Vagina (tissue), 2 donors: ENCODE measurements around the gene GAS7. TPM values are rescaled to one million over a fixed set of nuclear protein-coding genes. Genes with fewer than 3 reads are reported as not detected.

ENCODE experiments used
- DNase-seq, 2 donors: peaks; one replicate each; pipeline ENCODE4 v3.0.0-alpha.2; 2017; ENCODE audit errors: extremely low spot score in 2 of 2
- H3K27ac ChIP-seq: fragments of 200-600 bp; sonication (generic); one replicate; pipeline ENCODE4 v1.5.1; 2019
- H3K27me3 ChIP-seq: fragments of 200-600 bp; sonication (generic); one replicate; pipeline ENCODE4 v1.5.1; 2019
- H3K36me3 ChIP-seq, 2 donors: fragments of 200-600 bp; sonication (generic); one replicate each; pipeline ENCODE4 v1.5.1; 2017 to 2019
- H3K4me1 ChIP-seq: fragments of 200-600 bp; sonication (generic); one replicate; pipeline ENCODE4 v1.5.1; 2019
- H3K4me3 ChIP-seq, 2 donors: fragments of 200-600 bp; sonication (generic); 1 replicate in 1 of 2; 2 replicates in 1 of 2; pipeline ENCODE4 v1.5.1; 2016 to 2019
- H3K9me3 ChIP-seq: fragments of 200-600 bp; sonication (generic); one replicate; pipeline ENCODE4 v1.5.1; 2019
- POLR2A ChIP-seq, 2 donors: fragments of 450-650 bp; IDR thresholded peaks; one replicate each; pipeline ENCODE4 v1.6.1; 2017; ENCODE audit warnings: antibody characterized with exemption in 2 of 2, mild to moderate bottlenecking in 2 of 2, moderate library complexity in 2 of 2
- POLR2AphosphoS5 ChIP-seq, 2 donors: sonication (generic); formaldehyde crosslinking; IDR thresholded peaks; one replicate each; pipeline ENCODE4 v1.9.0; 2017; ENCODE audit warnings: antibody characterized with exemption in 2 of 2, mild to moderate bottlenecking in 2 of 2, low read depth in 1 of 2; ENCODE audit not compliant: insufficient read depth in 1 of 2
- intact Hi-C: fragments of 100-400 bp; cut with DNase I; formaldehyde crosslinking; loops from one replicate; pipeline ENCODE4 v1.15.1; 2023
- total RNA-seq: library from RNA; depleted of rRNA; stranded (reverse); fragments of >200 nt; gene quantifications from one replicate; pipeline ENCODE4 v1.2.3, GENCODE V29; 2016
- TF ChIP-seq, protein P1 (sequence below), 3 experiments: fragments of 450-650 bp in 2 of 3; fragments of 200-600 bp in 1 of 3; sonication (generic) in 1 of 3; IDR thresholded peaks; one replicate each; pipeline ENCODE4 v1.5.1; 2017 to 2019; ENCODE audit warnings: antibody characterized with exemption in 3 of 3, mild to moderate bottlenecking in 2 of 3, moderate library complexity in 2 of 3

The GAS7 gene
- total RNA-seq, 1 donor from 2014 or later = 47.1 TPM

DNA sequence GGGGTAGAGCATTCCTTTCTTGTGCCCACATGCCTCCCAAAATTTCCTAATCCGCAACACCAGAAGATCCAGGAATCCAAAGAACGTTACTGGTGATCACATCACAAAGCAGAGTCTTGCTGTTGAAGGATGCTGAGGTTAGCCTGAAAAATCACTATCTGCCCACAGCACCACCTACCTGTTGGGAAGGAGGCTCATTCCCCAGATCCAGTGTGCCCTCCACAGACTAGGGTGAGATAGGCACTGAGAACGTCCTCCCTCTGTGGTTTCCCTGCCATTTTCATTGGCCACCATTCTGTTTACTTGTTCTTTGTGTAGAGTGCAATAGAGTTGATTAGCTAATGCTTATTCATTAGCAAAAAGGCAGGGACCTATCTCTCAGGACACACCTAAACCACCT lies 323.7 kb downstream of the GAS7 start:
- no peak overlapping the region for H3K4me3 ChIP-seq
- no peak for TF ChIP-seq POLR2A (IDR thresholded peaks at IDR 0.05)
- no peak for TF ChIP-seq POLR2AphosphoS5 (IDR thresholded peaks at IDR 0.05; ENCODE audit: insufficient read depth in 1 of 2, low read depth in 1 of 2)
- TF ChIP-seq, protein P1, sequence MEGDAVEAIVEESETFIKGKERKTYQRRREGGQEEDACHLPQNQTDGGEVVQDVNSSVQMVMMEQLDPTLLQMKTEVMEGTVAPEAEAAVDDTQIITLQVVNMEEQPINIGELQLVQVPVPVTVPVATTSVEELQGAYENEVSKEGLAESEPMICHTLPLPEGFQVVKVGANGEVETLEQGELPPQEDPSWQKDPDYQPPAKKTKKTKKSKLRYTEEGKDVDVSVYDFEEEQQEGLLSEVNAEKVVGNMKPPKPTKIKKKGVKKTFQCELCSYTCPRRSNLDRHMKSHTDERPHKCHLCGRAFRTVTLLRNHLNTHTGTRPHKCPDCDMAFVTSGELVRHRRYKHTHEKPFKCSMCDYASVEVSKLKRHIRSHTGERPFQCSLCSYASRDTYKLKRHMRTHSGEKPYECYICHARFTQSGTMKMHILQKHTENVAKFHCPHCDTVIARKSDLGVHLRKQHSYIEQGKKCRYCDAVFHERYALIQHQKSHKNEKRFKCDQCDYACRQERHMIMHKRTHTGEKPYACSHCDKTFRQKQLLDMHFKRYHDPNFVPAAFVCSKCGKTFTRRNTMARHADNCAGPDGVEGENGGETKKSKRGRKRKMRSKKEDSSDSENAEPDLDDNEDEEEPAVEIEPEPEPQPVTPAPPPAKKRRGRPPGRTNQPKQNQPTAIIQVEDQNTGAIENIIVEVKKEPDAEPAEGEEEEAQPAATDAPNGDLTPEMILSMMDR (IDR thresholded peaks at IDR 0.05) = no peak
- H3K36me3 ChIP-seq = no peaks in the 10 kb centered on the region
- DNase-seq = no peak
- peak overlapping the region; percentile 31 for H3K27ac ChIP-seq
- intact Hi-C loops = no loop called here
- peaks cover 5% of the 10 kb centered on the region for H3K4me1 ChIP-seq
- no peaks in the 10 kb centered on the region for H3K27me3 ChIP-seq
- no peaks in the 10 kb centered on the region for H3K9me3 ChIP-seq

DNA sequence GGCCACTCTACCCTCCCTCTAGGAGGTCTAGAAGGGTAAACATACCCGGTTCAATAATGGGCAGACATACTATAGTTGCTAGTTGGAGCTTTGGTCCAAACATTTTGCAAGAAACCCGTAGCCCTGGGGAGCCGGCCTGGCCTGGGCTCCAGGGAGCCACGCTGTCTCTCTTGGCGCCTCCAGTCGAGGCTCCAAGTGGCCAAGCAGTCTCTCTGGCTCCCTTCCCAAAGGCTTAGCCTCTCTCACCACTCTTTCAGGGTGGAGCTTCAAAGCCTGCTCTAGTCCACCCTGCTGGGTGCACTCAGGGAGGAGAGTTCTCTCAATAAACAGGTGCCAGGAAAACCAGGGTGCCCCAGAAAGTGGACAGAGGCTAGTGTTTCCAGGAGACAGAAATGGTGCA lies 325.6 kb downstream of the GAS7 start:
- intact Hi-C loops = no loop called here

GRCh38 chr17:9868552-9868951 lies 329.9 kb downstream of the GAS7 start:
- Histone ChIP-seq H3K36me3 (no peaks in the 10 kb centered on the region), H3K4me1 (no peaks in the 10 kb centered on the region), H3K27me3 (no peaks in the 10 kb centered on the region), H3K9me3 (no peaks in the 10 kb centered on the region), H3K27ac (no peak overlapping the region), H3K4me3 (no peak overlapping the region)
- intact Hi-C loops = no loop called here
- DNase-seq = peak in 1 of 2 donors; percentile 55
- TF ChIP-seq POLR2A (IDR thresholded peaks at IDR 0.05) (no peak), POLR2AphosphoS5 (IDR thresholded peaks at IDR 0.05; ENCODE audit: insufficient read depth in 1 of 2, low read depth in 1 of 2) (no peak)
- TF ChIP-seq, protein P1 (IDR thresholded peaks at IDR 0.05) = no peak

More for the DNA sequence above, 325.6 kb downstream of the GAS7 start:
- Histone ChIP-seq H3K4me3 (no peak overlapping the region), H3K27ac (no peak overlapping the region), H3K9me3 (no peaks in the 10 kb centered on the region), H3K27me3 (no peaks in the 10 kb centered on the region), H3K36me3 (no peaks in the 10 kb centered on the region), H3K4me1 (peaks cover 5% of the 10 kb centered on the region)
- TF ChIP-seq, protein P1 (IDR thresholded peaks at IDR 0.05) = no peak
- TF ChIP-seq POLR2A (IDR thresholded peaks at IDR 0.05) = no peak
- no peak for TF ChIP-seq POLR2AphosphoS5 (IDR thresholded peaks at IDR 0.05; ENCODE audit: insufficient read depth in 1 of 2, low read depth in 1 of 2)
- DNase-seq = peak in 1 of 2 donors; percentile 60

GRCh38 chr17:9865586-9865985 lies 332.8 kb downstream of the GAS7 start:
- TF ChIP-seq, protein P1 (IDR thresholded peaks at IDR 0.05) = no peak
- no peak for TF ChIP-seq POLR2A (IDR thresholded peaks at IDR 0.05)
- TF ChIP-seq POLR2AphosphoS5 (IDR thresholded peaks at IDR 0.05; ENCODE audit: insufficient read depth in 1 of 2, low read depth in 1 of 2) = no peak
- no peak overlapping the region for H3K4me3 ChIP-seq
- intact Hi-C loops = no loop called here
- no peaks in the 10 kb centered on the region for H3K27me3 ChIP-seq
- no peaks in the 10 kb centered on the region for H3K4me1 ChIP-seq
- no peak overlapping the region for H3K27ac ChIP-seq
- no peaks in the 10 kb centered on the region for H3K36me3 ChIP-seq
- no peaks in the 10 kb centered on the region for H3K9me3 ChIP-seq
- DNase-seq = peak; percentile 7 to 8

DNA sequence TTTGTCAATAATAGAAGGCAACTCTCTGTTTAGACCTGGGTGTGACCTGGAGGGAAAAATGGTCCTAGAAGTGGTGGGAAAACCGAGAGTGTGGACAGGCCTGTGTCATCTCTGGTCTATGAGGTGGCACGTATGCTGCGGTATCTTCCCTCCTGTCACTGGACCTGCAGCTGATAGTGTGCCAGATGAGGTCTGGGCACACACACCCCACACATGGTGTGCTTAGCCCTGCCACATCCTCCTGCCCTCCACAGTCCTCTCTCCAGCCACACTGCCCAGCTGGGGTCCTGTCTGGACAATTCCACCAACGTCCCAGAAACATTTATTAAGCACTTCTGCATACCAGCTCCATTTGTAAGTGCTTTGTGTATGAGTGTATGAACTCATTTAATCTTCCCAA lies 335.5 kb downstream of the GAS7 start:
- H3K27ac ChIP-seq = no peak overlapping the region
- H3K4me3 ChIP-seq = no peak overlapping the region
- TF ChIP-seq POLR2AphosphoS5 (IDR thresholded peaks at IDR 0.05; ENCODE audit: insufficient read depth in 1 of 2, low read depth in 1 of 2) (no peak), POLR2A (IDR thresholded peaks at IDR 0.05) (no peak)
- TF ChIP-seq, protein P1 (IDR thresholded peaks at IDR 0.05) = no peak
- no peaks in the 10 kb centered on the region for H3K36me3 ChIP-seq
- intact Hi-C loops = no loop called here
- no peaks in the 10 kb centered on the region for H3K27me3 ChIP-seq
- no peaks in the 10 kb centered on the region for H3K4me1 ChIP-seq
- H3K9me3 ChIP-seq = peaks cover 3% of the 10 kb centered on the region
- peak; percentile 19 to 49 for DNase-seq
